GM19468 (cell line): ENCODE measurements around the gene RAPGEF4.
"Not testable (repeated sequence)": the region's sequence is repeated elsewhere in the genome, so short reads cannot be mapped to it uniquely, and the experiment has no call there.

ENCODE experiments used
- ATAC-seq: cut with Tn5 transposase; IDR thresholded peaks from one replicate; pipeline ENCODE4 v1.9.1; 2021; ENCODE audit warnings: mild to moderate bottlenecking, moderate library complexity, moderate number of reproducible peaks; ENCODE audit not compliant: unreplicated experiment; ENCODE audit errors: extremely low read depth

RAPGEF4 gene

GRCh38 chr2:173017646-173018420 lies 282.2 kb downstream of the RAPGEF4 start:
- ATAC-seq, result no peak

- ATAC-seq, result no peak
Observed at GRCh38 chr2:173019755-173020154, 284.1 kb downstream of the RAPGEF4 start.

GRCh38 chr2:173021939-173022371 lies 286.3 kb downstream of the RAPGEF4 start:
- no peak for ATAC-seq

- no peak for ATAC-seq
Observed at GRCh38 chr2:173023718-173024117, 288.1 kb downstream of the RAPGEF4 start.

- no peak for ATAC-seq
Observed at GRCh38 chr2:173026479-173026878, 290.8 kb downstream of the RAPGEF4 start.

GRCh38 chr2:173027181-173028128 lies 291.8 kb downstream of the RAPGEF4 start:
- no peak for ATAC-seq

GRCh38 chr2:173028141-173028540 lies 292.5 kb downstream of the RAPGEF4 start:
- ATAC-seq, result no peak

GRCh38 chr2:173028671-173029070 lies 293.0 kb downstream of the RAPGEF4 start:
- no peak for ATAC-seq

- ATAC-seq, result no peak
Observed at GRCh38 chr2:173030561-173031490, 295.2 kb downstream of the RAPGEF4 start.

GRCh38 chr2:173032032-173032431 lies 296.4 kb downstream of the RAPGEF4 start:
- no peak for ATAC-seq

- no peak for ATAC-seq
Observed at GRCh38 chr2:173033084-173033483, 297.4 kb downstream of the RAPGEF4 start.

- ATAC-seq, result no peak
Observed at GRCh38 chr2:173034143-173034542, 298.5 kb downstream of the RAPGEF4 start.

- no peak for ATAC-seq
Observed at GRCh38 chr2:173037245-173038120, 301.8 kb downstream of the RAPGEF4 start.

- not testable (repeated sequence) for ATAC-seq
Observed at GRCh38 chr2:173038257-173038656, 302.6 kb downstream of the RAPGEF4 start.

- ATAC-seq, result no peak
Observed at GRCh38 chr2:173040729-173041128, 305.1 kb downstream of the RAPGEF4 start.

GRCh38 chr2:173043476-173043875 lies 307.8 kb downstream of the RAPGEF4 start:
- ATAC-seq, result no peak

- no peak for ATAC-seq
Observed at GRCh38 chr2:173043897-173044519, 308.4 kb downstream of the RAPGEF4 start.

GRCh38 chr2:173044686-173045085 lies 309.0 kb downstream of the RAPGEF4 start:
- no peak for ATAC-seq

- no peak for ATAC-seq
Observed at GRCh38 chr2:173045181-173045580, 309.5 kb downstream of the RAPGEF4 start.
